GM21528 (cell line): ENCODE results near the gene TEAD1.

Experiments
- ATAC-seq: cut with Tn5 transposase; IDR thresholded peaks from one replicate; pipeline ENCODE4 v1.9.1; 2021; ENCODE audit warnings: mild to moderate bottlenecking, moderate library complexity; ENCODE audit not compliant: unreplicated experiment, low FRiP score

Gene TEAD1

DNA sequence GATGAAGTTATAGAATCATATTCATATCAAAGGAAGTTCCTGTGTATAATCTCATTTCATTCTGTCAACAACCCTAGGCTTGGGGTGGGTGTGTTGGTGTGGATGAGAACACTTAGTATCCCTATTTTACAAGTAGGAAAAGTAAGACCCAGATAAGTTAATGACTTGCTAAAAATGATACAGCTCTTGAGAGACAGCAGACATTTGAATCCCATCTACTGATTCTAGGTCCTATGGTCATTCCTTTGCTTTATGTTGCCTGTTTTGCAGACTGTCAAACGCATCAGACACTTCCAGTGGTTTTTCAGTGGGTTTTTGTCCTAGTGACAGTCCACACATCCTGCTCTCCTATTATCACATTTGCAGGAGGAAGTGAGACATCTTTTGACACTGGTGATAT is 153.1 kb downstream of the TEAD1 start:
- no peak for ATAC-seq

- peak; percentile 80 for ATAC-seq
Measured at GRCh38 chr11:12827929-12828812, 153.9 kb downstream of the TEAD1 start.

GRCh38 chr11:12829131-12829530 is 154.9 kb downstream of the TEAD1 start:
- no peak for ATAC-seq

GRCh38 chr11:12829540-12830314 is 155.5 kb downstream of the TEAD1 start:
- no peak for ATAC-seq

DNA sequence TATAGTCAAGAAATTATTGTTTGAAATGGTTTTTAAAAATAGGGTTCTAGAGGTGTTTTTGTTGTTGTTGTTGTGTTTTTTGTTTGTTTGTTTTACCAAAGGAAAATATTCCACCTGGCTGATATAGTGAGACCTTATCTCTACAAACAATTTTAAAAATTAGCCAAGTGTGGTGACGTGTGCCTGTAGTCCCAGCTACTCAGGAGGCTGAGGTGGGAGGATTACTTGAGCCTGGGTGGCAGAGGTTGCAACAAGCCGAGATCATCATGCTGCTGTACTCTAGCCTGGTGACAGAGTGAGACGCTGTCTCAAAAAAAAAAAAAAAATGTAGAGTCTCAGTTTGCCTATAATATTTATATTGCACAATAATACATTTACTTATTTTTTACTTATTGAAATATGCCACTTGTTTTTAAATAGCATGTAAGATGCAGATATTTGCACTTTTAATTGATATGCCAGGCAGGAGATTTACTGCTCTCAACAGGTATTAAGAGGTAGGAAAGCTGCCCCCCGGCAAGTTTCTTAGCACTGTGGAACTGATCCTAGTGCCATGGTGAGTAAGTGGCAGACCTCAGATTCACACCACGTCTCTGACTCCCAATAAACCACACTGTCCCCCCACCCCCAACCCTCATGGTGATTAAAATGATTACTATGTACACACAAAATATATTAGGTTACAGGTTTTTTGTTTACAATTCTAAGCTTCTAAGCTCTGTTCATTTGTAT is 157.4 kb downstream of the TEAD1 start:
- no peak for ATAC-seq

DNA sequence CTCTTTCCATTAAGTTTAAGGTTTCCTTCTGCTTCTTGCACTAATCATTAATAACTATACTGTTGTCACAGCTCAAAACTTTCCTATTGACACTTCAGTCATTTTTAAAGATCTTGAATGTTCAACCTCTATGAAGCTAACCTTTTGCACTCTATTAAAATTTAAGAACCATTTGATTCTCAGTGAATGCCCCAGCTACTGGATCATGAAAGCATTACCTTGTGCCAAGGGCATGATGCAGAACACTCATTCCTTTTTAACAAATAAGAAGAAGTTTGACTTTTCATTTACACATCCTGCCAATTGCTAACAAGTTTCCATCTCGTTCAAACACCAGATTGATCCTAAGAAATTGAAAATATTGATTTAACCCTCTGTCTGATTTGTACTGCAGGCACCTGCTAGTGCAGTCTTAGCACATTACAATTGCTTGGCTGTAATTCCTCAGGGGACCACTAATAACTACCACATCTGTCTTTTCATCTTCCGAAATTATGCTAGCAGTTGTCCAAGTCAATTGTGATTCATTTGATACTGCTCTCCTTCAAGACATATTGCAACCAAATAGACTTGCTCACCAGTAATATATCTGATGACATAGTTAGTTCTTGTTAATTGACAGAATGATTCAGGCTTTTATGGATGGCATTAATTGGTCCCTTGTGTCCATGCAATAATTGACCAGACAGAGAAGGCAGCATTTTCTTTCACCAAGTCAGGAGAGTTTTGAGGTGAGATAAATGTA is 158.4 kb downstream of the TEAD1 start:
- ATAC-seq, result no peak

DNA sequence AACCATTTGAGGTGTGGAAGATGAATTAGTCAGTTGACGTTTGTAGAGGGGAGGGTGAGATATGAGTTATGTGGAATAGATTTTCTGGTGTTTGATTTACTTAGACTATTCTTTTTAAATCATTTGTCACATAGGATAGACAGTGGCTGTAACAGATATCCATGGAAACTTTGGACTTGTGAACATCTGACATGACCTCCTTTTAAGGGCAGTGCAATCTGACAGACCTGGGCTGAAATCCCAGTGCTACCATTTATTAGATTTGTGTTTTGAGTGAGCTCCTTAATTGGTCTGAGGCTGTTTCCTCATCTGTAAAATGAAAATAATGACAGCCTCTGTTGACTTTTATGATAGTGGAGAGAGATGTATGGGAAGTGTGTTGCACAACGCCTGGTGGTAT is 159.9 kb downstream of the TEAD1 start:
- ATAC-seq, result no peak

DNA sequence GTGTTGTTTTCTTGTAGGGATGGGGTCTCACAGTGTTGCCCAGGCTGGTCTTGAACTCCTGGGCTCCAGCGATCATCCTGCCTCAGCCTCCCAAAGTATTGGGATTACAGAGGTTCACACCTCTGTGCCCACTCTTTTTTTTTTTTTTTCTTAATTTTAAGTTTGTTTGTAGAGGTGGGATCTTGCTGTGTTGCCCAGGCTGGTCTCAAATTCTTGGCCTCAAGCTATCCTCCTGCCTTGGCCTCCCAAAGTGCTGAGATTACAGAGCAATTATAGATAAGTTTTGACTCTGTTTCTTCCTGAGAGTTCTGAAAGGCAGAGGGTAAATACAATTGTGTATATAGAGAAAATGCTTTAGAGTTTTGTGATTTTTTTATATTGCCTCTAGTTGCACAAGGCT is 160.4 kb downstream of the TEAD1 start:
- ATAC-seq, result no peak

- ATAC-seq, result no peak
Measured at GRCh38 chr11:12835286-12835685, 161.1 kb downstream of the TEAD1 start.

- ATAC-seq, result no peak
Measured at GRCh38 chr11:12838463-12839123, 164.4 kb downstream of the TEAD1 start.

DNA sequence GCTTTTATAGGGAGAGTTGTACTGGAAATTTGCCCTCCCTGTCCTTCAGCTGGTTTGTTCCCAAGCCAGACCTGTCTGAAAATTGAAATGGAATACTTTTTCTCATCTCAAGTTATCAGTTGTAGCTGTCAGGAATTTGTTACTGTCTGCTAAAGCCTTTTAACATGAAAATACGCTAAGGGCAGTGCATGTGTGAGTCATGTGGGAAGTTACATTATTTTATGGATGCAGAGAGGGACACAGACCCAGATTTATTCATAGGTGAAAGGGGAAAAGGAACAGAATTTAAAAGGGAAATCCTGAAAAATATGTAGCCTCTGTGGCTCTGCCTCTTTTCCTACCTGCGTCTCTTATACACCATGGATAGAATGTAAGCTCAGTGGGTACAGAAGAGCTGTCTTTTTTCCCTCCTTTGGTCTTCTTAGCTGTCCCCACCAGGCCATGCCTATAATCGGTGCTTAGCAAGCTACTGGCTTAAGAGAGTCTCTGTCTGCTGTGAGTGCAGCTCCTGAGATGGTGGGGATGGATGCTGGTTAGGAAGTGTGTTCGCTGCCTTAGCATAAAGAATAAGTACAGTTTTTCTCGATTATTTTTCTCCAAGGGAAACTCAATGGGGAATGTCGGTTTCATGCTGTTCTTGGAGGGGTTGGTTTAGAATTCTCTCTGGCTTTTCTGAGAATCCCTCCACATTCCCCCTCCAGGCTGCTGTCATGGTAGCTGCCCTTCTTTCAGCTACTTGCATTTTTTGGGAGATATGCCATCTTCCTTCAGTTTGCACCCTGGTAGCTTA is 166.8 kb downstream of the TEAD1 start:
- no peak for ATAC-seq

DNA sequence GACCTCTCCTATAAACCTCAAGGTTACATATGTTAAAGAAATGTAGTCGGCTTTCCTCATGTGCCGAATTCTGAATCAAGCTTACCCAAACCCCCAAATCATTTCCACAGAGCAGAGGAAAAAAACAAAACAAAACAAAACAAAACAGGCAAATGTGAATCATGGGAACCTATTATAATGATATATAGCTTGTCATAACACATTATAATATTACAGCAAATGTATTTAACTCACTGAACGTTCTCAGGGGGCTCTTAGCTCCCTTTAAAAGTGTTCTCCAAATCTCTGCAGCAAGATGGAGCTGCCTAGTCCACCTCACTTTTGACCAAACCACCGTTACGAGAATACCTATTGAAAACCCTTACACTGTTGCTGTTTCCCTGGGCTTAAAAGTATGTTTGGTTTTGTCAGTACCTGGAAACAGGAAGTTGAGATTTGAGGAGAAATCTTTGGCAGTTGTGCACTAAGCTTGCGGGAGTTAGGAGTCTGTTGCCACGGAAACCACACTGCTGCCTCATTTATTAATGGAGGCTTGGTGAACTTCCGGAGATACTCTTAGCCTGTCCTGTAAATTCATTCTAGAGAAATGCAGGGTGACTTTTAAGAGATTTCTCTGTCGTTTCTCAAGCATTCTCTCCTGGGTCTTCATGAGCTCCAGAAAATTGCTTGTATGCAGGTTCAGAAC is 167.9 kb downstream of the TEAD1 start:
- ATAC-seq, result no peak

DNA sequence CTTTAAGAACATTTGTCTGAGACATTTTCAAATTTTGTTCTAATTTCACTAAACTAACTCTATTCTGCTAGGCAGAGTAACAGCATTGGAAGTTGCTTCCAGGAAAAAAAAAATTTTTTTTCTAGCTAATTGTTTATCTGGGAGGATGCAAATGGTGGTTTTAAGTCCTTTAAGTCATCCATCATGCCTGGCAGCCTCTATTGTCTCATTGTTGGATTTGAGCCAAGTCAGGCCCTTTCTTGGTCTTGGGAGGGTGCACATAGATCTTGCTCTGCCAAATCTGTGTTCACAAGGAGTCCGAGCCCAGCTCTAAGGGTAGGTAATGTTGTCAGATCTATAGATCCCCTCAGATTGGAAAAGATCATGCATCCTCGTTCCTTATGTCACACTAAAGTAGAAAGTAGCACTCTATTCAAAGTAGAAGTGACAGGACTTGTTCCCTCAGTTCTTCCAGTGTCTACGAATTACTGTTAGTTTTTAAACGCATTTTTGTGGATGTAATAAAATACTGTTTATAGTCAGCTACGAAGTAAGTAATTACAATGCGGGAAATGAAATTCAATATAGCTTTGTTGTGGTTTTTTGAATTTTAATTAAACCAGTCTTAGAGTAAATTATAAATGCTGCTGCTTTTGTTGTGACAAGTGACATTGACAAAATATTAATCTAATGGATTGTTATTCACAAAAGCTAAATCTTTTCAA is 168.9 kb downstream of the TEAD1 start:
- no peak for ATAC-seq

- no peak for ATAC-seq
Measured at GRCh38 chr11:12845163-12845562, 170.9 kb downstream of the TEAD1 start.

DNA sequence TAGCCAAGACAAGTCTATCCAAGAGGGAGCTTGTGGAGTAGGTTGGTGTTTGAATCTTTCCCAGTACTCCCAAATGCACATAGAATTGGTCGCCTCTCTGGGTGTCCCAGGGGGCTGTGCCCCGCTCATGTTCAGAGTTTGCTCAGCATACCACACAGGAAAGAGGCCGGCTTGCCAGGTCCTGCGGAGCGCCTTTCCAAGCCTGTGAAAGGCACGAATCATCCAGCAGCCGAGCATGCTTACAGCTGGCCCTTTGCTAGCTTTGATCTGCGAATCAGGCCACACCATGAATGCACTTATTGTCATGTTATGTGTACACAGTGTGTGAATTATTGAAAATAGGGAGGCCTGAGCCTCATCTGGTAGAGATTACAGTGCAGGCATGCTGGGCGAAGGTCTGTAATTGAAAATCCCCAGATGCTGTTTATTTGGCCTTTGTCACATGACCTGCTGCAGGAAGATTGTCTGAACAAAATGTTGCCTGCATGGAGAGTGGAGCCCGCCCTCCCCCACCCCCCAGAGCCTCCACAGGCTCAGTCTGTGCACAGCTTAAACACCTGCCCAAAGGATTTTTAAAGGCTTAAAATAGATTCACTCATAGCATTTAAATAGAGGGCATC is 171.6 kb downstream of the TEAD1 start:
- no peak for ATAC-seq

DNA sequence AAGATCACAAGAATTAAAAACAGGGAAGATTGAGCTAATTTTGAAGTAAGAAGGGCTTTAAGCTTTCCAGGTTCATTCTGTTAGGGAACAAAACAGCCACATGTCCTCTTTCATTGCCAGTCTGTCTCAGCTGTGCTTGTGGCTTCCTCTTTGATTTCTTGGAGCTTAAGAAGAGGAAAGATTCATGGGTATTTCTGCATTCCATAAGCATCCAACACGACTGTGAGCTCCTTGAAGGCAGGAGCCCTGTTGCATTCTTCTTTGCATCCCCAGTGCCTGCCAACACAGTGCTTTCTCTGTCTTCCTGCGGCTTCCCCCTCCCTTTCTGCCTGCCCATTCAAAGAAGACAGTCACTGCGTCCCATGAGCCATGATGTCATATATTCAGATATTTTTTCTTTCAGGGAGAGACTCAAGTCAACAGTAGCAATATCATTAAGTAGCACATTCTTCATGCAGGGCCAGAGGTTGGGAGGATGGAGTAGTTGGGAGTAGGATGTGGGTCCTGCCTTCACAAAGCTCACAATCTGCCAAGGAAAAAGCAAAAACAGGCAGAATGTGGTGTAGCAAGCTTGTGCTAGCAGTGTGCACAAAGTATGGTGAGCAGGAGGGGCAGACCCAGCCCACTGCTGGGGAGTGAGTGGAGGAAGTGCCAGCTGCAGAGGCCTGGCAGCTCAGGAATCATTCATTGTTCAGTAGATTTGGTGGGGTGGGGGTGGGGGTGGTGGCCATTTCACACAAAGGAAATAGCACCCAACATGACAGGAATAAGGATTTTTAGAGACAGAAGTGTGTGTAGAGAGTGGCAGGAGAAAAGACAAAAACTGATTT is 172.8 kb downstream of the TEAD1 start:
- no peak for ATAC-seq

- ATAC-seq, result no peak
Measured at GRCh38 chr11:12848413-12848812, 174.2 kb downstream of the TEAD1 start.
